ENCODE data around the gene ITGB5.
"Not testable (repeated sequence)": the region's sequence is repeated elsewhere in the genome, so short reads cannot be mapped to it uniquely, and the experiment has no call there.

- TF ChIP-seq, protein P1, sequence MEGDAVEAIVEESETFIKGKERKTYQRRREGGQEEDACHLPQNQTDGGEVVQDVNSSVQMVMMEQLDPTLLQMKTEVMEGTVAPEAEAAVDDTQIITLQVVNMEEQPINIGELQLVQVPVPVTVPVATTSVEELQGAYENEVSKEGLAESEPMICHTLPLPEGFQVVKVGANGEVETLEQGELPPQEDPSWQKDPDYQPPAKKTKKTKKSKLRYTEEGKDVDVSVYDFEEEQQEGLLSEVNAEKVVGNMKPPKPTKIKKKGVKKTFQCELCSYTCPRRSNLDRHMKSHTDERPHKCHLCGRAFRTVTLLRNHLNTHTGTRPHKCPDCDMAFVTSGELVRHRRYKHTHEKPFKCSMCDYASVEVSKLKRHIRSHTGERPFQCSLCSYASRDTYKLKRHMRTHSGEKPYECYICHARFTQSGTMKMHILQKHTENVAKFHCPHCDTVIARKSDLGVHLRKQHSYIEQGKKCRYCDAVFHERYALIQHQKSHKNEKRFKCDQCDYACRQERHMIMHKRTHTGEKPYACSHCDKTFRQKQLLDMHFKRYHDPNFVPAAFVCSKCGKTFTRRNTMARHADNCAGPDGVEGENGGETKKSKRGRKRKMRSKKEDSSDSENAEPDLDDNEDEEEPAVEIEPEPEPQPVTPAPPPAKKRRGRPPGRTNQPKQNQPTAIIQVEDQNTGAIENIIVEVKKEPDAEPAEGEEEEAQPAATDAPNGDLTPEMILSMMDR (IDR thresholded peaks at IDR 0.05): not testable (repeated sequence)
- not testable (repeated sequence) for TF ChIP-seq POLR2AphosphoS5 (IDR thresholded peaks at IDR 0.05)
Observed at GRCh38 chr3:124789103-124789502, 98.1 kb downstream of the ITGB5 start.

Measured in upper lobe of left lung (tissue), 4 donors.